Measurements from ENCODE around the gene IQGAP1.

DNA sequence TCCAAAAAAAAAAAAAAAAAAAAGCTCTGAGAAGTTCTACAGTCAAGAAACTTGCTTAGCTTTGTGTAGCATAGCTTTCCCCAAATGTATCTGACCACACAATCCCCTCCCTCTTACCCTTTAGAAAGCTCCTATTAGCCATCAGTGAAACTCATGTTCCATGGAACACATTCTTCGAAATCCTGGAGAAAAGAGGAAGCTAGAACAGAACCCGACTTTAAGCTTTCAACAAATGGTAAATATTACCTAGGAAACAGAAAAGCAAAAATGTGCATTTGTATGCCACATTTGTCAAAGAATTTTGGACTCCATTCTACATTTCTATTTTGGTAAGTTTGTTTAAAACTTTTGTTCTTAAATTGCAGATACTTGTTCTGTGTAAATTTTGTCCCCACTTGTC lies 124.2 kb downstream of the IQGAP1 start:
- TF ChIP-seq, protein P1, sequence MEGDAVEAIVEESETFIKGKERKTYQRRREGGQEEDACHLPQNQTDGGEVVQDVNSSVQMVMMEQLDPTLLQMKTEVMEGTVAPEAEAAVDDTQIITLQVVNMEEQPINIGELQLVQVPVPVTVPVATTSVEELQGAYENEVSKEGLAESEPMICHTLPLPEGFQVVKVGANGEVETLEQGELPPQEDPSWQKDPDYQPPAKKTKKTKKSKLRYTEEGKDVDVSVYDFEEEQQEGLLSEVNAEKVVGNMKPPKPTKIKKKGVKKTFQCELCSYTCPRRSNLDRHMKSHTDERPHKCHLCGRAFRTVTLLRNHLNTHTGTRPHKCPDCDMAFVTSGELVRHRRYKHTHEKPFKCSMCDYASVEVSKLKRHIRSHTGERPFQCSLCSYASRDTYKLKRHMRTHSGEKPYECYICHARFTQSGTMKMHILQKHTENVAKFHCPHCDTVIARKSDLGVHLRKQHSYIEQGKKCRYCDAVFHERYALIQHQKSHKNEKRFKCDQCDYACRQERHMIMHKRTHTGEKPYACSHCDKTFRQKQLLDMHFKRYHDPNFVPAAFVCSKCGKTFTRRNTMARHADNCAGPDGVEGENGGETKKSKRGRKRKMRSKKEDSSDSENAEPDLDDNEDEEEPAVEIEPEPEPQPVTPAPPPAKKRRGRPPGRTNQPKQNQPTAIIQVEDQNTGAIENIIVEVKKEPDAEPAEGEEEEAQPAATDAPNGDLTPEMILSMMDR (IDR thresholded peaks at IDR 0.05): no peak
- no peak for TF ChIP-seq POLR2A (IDR thresholded peaks at IDR 0.05)
